Subcutaneous adipose tissue (tissue), 4 donors: ENCODE measurements around the gene C6orf89. TPM values are rescaled to one million over a fixed set of nuclear protein-coding genes. Genes with fewer than 3 reads are reported as not detected.

Experiments
- CTCF ChIP-seq: fragments of 450-650 bp; IDR thresholded peaks from one replicate; pipeline ENCODE4 v1.5.1; 2016; ENCODE audit warnings: low read depth, mild to moderate bottlenecking, control low read depth, antibody characterized with exemption, moderate library complexity
- total RNA-seq, 4 donors: library from RNA; depleted of rRNA; stranded (reverse); fragments of >200 nt; gene quantifications; one replicate each; pipeline ENCODE4 v1.1.0, GENCODE V29; 2016

C6orf89 gene
- total RNA-seq, 4 donors from 2014 or later, result 36.2 to 49.5 (median 44.2) TPM

DNA sequence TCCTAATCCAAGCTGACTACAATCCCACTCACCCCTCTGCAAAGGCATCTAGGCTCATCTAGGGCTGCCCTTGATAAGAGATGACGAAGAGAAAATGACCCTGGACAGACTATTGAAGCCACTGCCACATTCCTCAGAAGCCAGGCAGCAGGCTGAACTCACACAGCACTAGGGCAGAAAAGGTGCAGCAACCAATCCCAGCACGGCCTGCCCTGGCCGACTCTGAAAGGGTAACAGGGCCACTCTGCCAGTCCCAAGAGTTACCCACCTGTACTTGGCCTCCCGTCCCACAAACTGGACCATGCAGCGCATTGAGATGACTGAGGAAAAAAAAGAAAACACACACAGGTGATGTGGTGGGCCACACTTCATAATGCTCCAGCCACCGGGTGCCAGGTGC is 91.2 kb downstream of the C6orf89 start:
- no peak for TF ChIP-seq CTCF

DNA sequence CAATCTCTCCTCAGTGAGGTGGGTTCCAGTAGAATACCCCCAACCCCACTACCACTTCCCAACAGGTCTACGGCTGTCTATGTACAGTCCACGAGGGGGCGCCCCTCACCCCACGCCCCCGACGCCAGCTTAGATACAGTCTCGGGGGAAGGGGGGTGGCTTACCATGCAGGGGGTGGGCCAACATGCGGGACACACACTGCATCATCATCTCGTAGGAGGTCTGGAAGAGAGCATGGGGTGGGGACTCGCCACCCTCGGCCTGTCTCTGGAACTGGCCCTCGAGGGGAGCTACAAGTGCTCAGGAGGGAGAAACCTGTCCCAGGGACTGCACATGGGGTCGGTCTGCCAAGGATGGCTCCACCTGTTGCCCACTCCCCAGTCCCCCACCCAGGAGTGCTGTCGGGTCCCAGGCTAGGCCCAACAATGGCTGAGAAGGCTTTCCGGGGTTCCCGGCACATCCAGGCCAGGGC is 91.8 kb downstream of the C6orf89 start:
- no peak for TF ChIP-seq CTCF

Other genes starting within 250 kb of the C6orf89 start
- 100 to 1,000 TPM in 2 of 4 donors, 10 to 100 TPM in 2; 75.7 to 120 (median 104) TPM for gene CDKN1A, start 207.2 kb upstream of the C6orf89 start, total RNA-seq
- 1 to 10 TPM in 1 of 4 donors, under 1 TPM in 2, not detected in 1; 0.51 to 1.3 (median 0.82) TPM for gene RAB44, start 188.1 kb upstream of the C6orf89 start, total RNA-seq
- gene CPNE5, start 46.5 kb upstream of the C6orf89 start, total RNA-seq, result 1 to 10 TPM in 1 of 4 donors, under 1 TPM in 3; 0.19 to 1.3 (median 0.59) TPM
- 10 to 100 TPM in 1 of 4 donors, 1 to 10 TPM in 3; 4.3 to 18.4 (median 6.7) TPM for gene PPIL1, start 11.1 kb upstream of the C6orf89 start, total RNA-seq
- gene PI16, start 68.8 kb downstream of the C6orf89 start, total RNA-seq, result 10 to 100 TPM in 2 of 4 donors, 1 to 10 TPM in 2; 5.7 to 23.8 (median 10.1) TPM
- gene MTCH1, start 100.2 kb downstream of the C6orf89 start, total RNA-seq, result 100 to 1,000 TPM; 153 to 224 (median 196) TPM
- gene FGD2, start 119.7 kb downstream of the C6orf89 start, total RNA-seq, result 100 to 1,000 TPM in 1 of 4 donors, 10 to 100 TPM in 3; 37.3 to 102 (median 54.3) TPM